Ishikawa (cell line): ENCODE data around the gene KIAA0408.

Experiments used
- CEBPB ChIP-seq: IDR thresholded peaks from 2 replicates; pipeline ENCODE4 v1.6.1; 2012
- CREB1 ChIP-seq: IDR thresholded peaks from 2 replicates; pipeline ENCODE4 v1.6.1; 2012; ENCODE audit warnings: low read depth
- EGR1 ChIP-seq: IDR thresholded peaks from 2 replicates; pipeline ENCODE4 v1.6.1; 2012
- EP300 ChIP-seq: IDR thresholded peaks from 2 replicates; pipeline ENCODE4 v1.6.1; 2012; ENCODE audit warnings: borderline replicate concordance
- FOXM1 ChIP-seq: IDR thresholded peaks from 2 replicates; pipeline ENCODE4 v1.6.1; 2012; ENCODE audit warnings: low read depth, borderline replicate concordance
- MAX ChIP-seq: IDR thresholded peaks from 2 replicates; pipeline ENCODE4 v1.6.1; 2012
- NFIC ChIP-seq: IDR thresholded peaks from 2 replicates; pipeline ENCODE4 v1.6.1; 2012
- RAD21 ChIP-seq: IDR thresholded peaks from 2 replicates; pipeline ENCODE4 v1.6.1; 2012; ENCODE audit warnings: low read depth
- REST ChIP-seq: IDR thresholded peaks from 2 replicates; pipeline ENCODE4 v1.6.1; 2012; ENCODE audit warnings: low read depth, mild to moderate bottlenecking
- TAF1 ChIP-seq: IDR thresholded peaks from 2 replicates; pipeline ENCODE4 v1.6.1; 2012; ENCODE audit warnings: low read depth, mild to moderate bottlenecking
- TCF12 ChIP-seq: IDR thresholded peaks from 2 replicates; pipeline ENCODE4 v1.6.1; 2012; ENCODE audit warnings: low read depth
- TEAD4 ChIP-seq: IDR thresholded peaks from 2 replicates; pipeline ENCODE4 v1.6.1; 2012
- USF1 ChIP-seq: IDR thresholded peaks from 2 replicates; pipeline ENCODE4 v1.6.1; 2012
- YY1 ChIP-seq: IDR thresholded peaks from 2 replicates; pipeline ENCODE4 v1.6.1; 2012; ENCODE audit warnings: low read depth
- ZBTB7A ChIP-seq: IDR thresholded peaks from 2 replicates; pipeline ENCODE4 v1.6.1; 2012; ENCODE audit warnings: low read depth

Gene KIAA0408

GRCh38 chr6:127496471-127496870 is 37.3 kb upstream of the KIAA0408 start:
- TF ChIP-seq TCF12 (no peak), NFIC (no peak), REST (no peak)

GRCh38 chr6:127494240-127494767 is 35.1 kb upstream of the KIAA0408 start:
- TF ChIP-seq REST = no peak
- no peak for TF ChIP-seq USF1
- no peak for TF ChIP-seq TAF1
- TF ChIP-seq CEBPB = no peak
- TF ChIP-seq CREB1 = no peak
- TF ChIP-seq EGR1 = no peak
- TF ChIP-seq TCF12 = no peak
- no peak for TF ChIP-seq YY1
- no peak for TF ChIP-seq MAX
- no peak for TF ChIP-seq RAD21
- no peak for TF ChIP-seq FOXM1
- TF ChIP-seq EP300 = no peak
- TF ChIP-seq NFIC = no peak
- TF ChIP-seq TEAD4 = no peak
- no peak for TF ChIP-seq ZBTB7A

- no peak for TF ChIP-seq RAD21
- no peak for TF ChIP-seq EGR1
- no peak for TF ChIP-seq REST
- TF ChIP-seq TCF12 = no peak
- TF ChIP-seq YY1 = no peak
- no peak for TF ChIP-seq NFIC
- no peak for TF ChIP-seq CREB1
- no peak for TF ChIP-seq EP300
- no peak for TF ChIP-seq MAX
- TF ChIP-seq TAF1 = no peak
- no peak for TF ChIP-seq CEBPB
- TF ChIP-seq USF1 = no peak
- no peak for TF ChIP-seq TEAD4
- TF ChIP-seq FOXM1 = no peak
- TF ChIP-seq ZBTB7A = no peak
These were observed 30.1 kb upstream of the KIAA0408 start for GRCh38 chr6:127489248-127489647.

GRCh38 chr6:127486934-127487333 is 27.7 kb upstream of the KIAA0408 start:
- no peak for TF ChIP-seq CEBPB
- no peak for TF ChIP-seq YY1
- TF ChIP-seq NFIC = no peak
- TF ChIP-seq MAX = no peak
- TF ChIP-seq EP300 = no peak
- no peak for TF ChIP-seq TEAD4
- no peak for TF ChIP-seq RAD21
- no peak for TF ChIP-seq REST
